NCI-H2196 (cell line): ENCODE measurements around the gene DPF3.

Experiments used
- DNase-seq: peaks from one replicate; lab custom pipeline; 2025; ENCODE audit not compliant: unreplicated experiment; lab: John Stamatoyannopoulos, UW

Gene DPF3

GRCh38 chr14:72893636-72894322, at the start of gene DPF3:
Gene DPF3, minus strand, starts transcription at chr14:72894101. Its CDS starts 13 bp downstream, at chr14:72894088.
- DNase-seq = peak; percentile 94

- no peak for DNase-seq
Measured at GRCh38 chr14:72942934-72943333, 49.0 kb upstream of the DPF3 start.

- no peak for DNase-seq
Measured at GRCh38 chr14:72941286-72941985, 47.5 kb upstream of the DPF3 start.

GRCh38 chr14:72939630-72940029, 45.7 kb upstream of the DPF3 start:
- no peak for DNase-seq

GRCh38 chr14:72932893-72933292, 39.0 kb upstream of the DPF3 start:
- DNase-seq = no peak

- DNase-seq = no peak
Measured at GRCh38 chr14:72929316-72930080, 35.6 kb upstream of the DPF3 start.

GRCh38 chr14:72928872-72929271, 35.0 kb upstream of the DPF3 start:
- DNase-seq = no peak

GRCh38 chr14:72926292-72927028, 32.6 kb upstream of the DPF3 start, which contains the start of gene DCAF4:
Gene DCAF4, plus strand, starts transcription at chr14:72926464. Its CDS starts 11,515 bp downstream, at chr14:72937979.
- peak; percentile 98 for DNase-seq

- no peak for DNase-seq
Measured at GRCh38 chr14:72925815-72926291, 32.0 kb upstream of the DPF3 start.

GRCh38 chr14:72925171-72925759, 31.4 kb upstream of the DPF3 start:
- no peak for DNase-seq

- DNase-seq = no peak
Measured at GRCh38 chr14:72924337-72924736, 30.4 kb upstream of the DPF3 start.

- DNase-seq = no peak
Measured at GRCh38 chr14:72921396-72921795, 27.5 kb upstream of the DPF3 start.

GRCh38 chr14:72920008-72920407, 26.1 kb upstream of the DPF3 start:
- no peak for DNase-seq

- no peak for DNase-seq
Measured at GRCh38 chr14:72917094-72917802, 23.3 kb upstream of the DPF3 start.

GRCh38 chr14:72916174-72916573, 22.3 kb upstream of the DPF3 start:
- DNase-seq = no peak

- no peak for DNase-seq
Measured at GRCh38 chr14:72913809-72914208, 19.9 kb upstream of the DPF3 start.

- no peak for DNase-seq
Measured at GRCh38 chr14:72909163-72909562, 15.3 kb upstream of the DPF3 start.

- DNase-seq = no peak
Measured at GRCh38 chr14:72907886-72908285, 14.0 kb upstream of the DPF3 start.

- no peak for DNase-seq
Measured at GRCh38 chr14:72906879-72907278, 13.0 kb upstream of the DPF3 start.

GRCh38 chr14:72906316-72906715, 12.4 kb upstream of the DPF3 start:
- DNase-seq = no peak
